HG03342 (cell line): ENCODE data around the gene WDR89.
"Not testable (repeated sequence)": the region's sequence is repeated elsewhere in the genome, so short reads cannot be mapped to it uniquely, and the experiment has no call there.

Experiments
- ATAC-seq: cut with Tn5 transposase; IDR thresholded peaks from one replicate; pipeline ENCODE4 v1.9.1; 2021; ENCODE audit warnings: mild to moderate bottlenecking, moderate library complexity; ENCODE audit not compliant: unreplicated experiment

The WDR89 gene

GRCh38 chr14:63641473-63642228 is at the start of gene WDR89:
Gene WDR89 (minus strand): TSS chr14:63641871. CDS start chr14:63599942, 41,929 bp downstream.
- ATAC-seq, result peak; percentile 85

GRCh38 chr14:63689132-63689531 is 47.5 kb upstream of the WDR89 start:
- ATAC-seq, result no peak

- ATAC-seq, result no peak
Measured at GRCh38 chr14:63686926-63687325, 45.3 kb upstream of the WDR89 start.

GRCh38 chr14:63685401-63685800 is 43.7 kb upstream of the WDR89 start:
- ATAC-seq, result no peak

GRCh38 chr14:63682727-63683593 is 41.3 kb upstream of the WDR89 start:
- ATAC-seq, result no peak

- ATAC-seq, result no peak
Measured at GRCh38 chr14:63678536-63678935, 36.9 kb upstream of the WDR89 start.

- ATAC-seq, result no peak
Measured at GRCh38 chr14:63677891-63678379, 36.3 kb upstream of the WDR89 start.

GRCh38 chr14:63676615-63677014 is 34.9 kb upstream of the WDR89 start:
- no peak for ATAC-seq

- ATAC-seq, result no peak
Measured at GRCh38 chr14:63673886-63674497, 32.3 kb upstream of the WDR89 start.

- no peak for ATAC-seq
Measured at GRCh38 chr14:63673255-63673654, 31.6 kb upstream of the WDR89 start.

GRCh38 chr14:63672417-63673180 is 30.9 kb upstream of the WDR89 start:
- peak; percentile 79 for ATAC-seq

GRCh38 chr14:63671987-63672386 is 30.3 kb upstream of the WDR89 start:
- no peak for ATAC-seq

- ATAC-seq, result no peak
Measured at GRCh38 chr14:63670692-63671091, 29.0 kb upstream of the WDR89 start.

- no peak for ATAC-seq
Measured at GRCh38 chr14:63666335-63666734, 24.7 kb upstream of the WDR89 start.

GRCh38 chr14:63663428-63664341 is 22.0 kb upstream of the WDR89 start:
- ATAC-seq, result no peak

- ATAC-seq, result no peak
Measured at GRCh38 chr14:63662776-63663175, 21.1 kb upstream of the WDR89 start.

- ATAC-seq, result not testable (repeated sequence)
Measured at GRCh38 chr14:63661881-63662280, 20.2 kb upstream of the WDR89 start.

- ATAC-seq, result no peak
Measured at GRCh38 chr14:63659726-63660125, 18.1 kb upstream of the WDR89 start.

GRCh38 chr14:63656194-63656593 is 14.5 kb upstream of the WDR89 start:
- ATAC-seq, result no peak

- no peak for ATAC-seq
Measured at GRCh38 chr14:63654936-63655335, 13.3 kb upstream of the WDR89 start.
